Smooth muscle cell (in vitro differentiated cells): Measurements from ENCODE around the gene VWA5A. TPM values are rescaled to one million over a fixed set of nuclear protein-coding genes. Genes with fewer than 3 reads are reported as not detected.

Source experiments
- DNase-seq: peaks from one replicate; lab custom pipeline; 2025; ENCODE audit not compliant: unreplicated experiment; lab: John Stamatoyannopoulos, UW
- H2AFZ ChIP-seq: fragments of 200-600 bp; sonication (generic); 2 replicates; pipeline ENCODE4 v1.6.0; 2016; ENCODE audit warnings: antibody characterized with exemption, low read depth, mild to moderate bottlenecking
- H3F3A ChIP-seq: fragments of 200-600 bp; sonication (generic); 2 replicates; pipeline ENCODE4 v1.6.0; 2017; ENCODE audit warnings: antibody characterized with exemption, low read depth
- H3K27ac ChIP-seq: fragments of 200-600 bp; sonication (generic); 2 replicates; pipeline ENCODE4 v1.5.1; 2016; ENCODE audit warnings: low read depth, mild to moderate bottlenecking
- H3K27me3 ChIP-seq: fragments of 200-600 bp; sonication (generic); 2 replicates; pipeline ENCODE4 v1.6.1; 2016; ENCODE audit warnings: low read depth, mild to moderate bottlenecking
- H3K36me3 ChIP-seq: fragments of 200-600 bp; sonication (generic); 2 replicates; pipeline ENCODE4 v1.5.1; 2016; ENCODE audit warnings: low read depth
- H3K4me1 ChIP-seq: fragments of 200-600 bp; sonication (generic); 2 replicates; pipeline ENCODE4 v1.5.1; 2016; ENCODE audit warnings: low read depth
- H3K4me2 ChIP-seq: fragments of 200-600 bp; sonication (generic); 2 replicates; pipeline ENCODE4 v1.6.0; 2016; ENCODE audit warnings: mild to moderate bottlenecking
- H3K4me3 ChIP-seq: fragments of 200-600 bp; sonication (generic); 2 replicates; pipeline ENCODE4 v1.5.1; 2016; ENCODE audit warnings: mild to moderate bottlenecking
- H3K79me2 ChIP-seq: fragments of 200-600 bp; sonication (generic); 2 replicates; pipeline ENCODE4 v1.6.0; 2016; ENCODE audit warnings: low read depth, mild to moderate bottlenecking
- H3K9ac ChIP-seq: fragments of 200-600 bp; sonication (generic); 2 replicates; pipeline ENCODE4 v1.6.0; 2016; ENCODE audit warnings: low read depth
- H3K9me3 ChIP-seq: fragments of 200-600 bp; sonication (generic); replicated peaks from 2 replicates; pipeline ENCODE4 v1.5.1; 2016; ENCODE audit warnings: low read depth
- H4K20me1 ChIP-seq: fragments of 200-600 bp; sonication (generic); 2 replicates; pipeline ENCODE4 v1.6.0; 2016; ENCODE audit warnings: low read depth
- WGBS: methylation state at CpG from one replicate; pipeline ENCODE4 v1.1.7; 2016; ENCODE audit warnings: low lambda C conversion rate; 5-methylcytosine and 5-hydroxymethylcytosine counted together
- polyA plus RNA-seq: library from polyadenylated mRNA; unstranded; fragments of >200 nt; fragmentation: Nextera tagmentation; extraction: Ambion mirVana; gene quantifications from 2 replicates; pipeline ENCODE4 v1.2.1, GENCODE V29; 2016
- total RNA-seq: library from RNA; depleted of rRNA; stranded (reverse); fragments of >200 nt; gene quantifications from 2 replicates; pipeline ENCODE4 v1.2.3, GENCODE V29; 2014
- TF ChIP-seq, protein P1 (sequence below): fragments of 200-600 bp; sonication (generic); IDR thresholded peaks from 2 replicates; pipeline ENCODE4 v1.5.1; 2017; ENCODE audit warnings: borderline replicate concordance, mild to moderate bottlenecking, antibody characterized with exemption; ENCODE audit not compliant: insufficient read depth, poor library complexity, severe bottlenecking

The VWA5A gene
- total and polyA plus RNA-seq, 2 experiments from 2014 or later = 11.5 to 12.3 TPM

DNA sequence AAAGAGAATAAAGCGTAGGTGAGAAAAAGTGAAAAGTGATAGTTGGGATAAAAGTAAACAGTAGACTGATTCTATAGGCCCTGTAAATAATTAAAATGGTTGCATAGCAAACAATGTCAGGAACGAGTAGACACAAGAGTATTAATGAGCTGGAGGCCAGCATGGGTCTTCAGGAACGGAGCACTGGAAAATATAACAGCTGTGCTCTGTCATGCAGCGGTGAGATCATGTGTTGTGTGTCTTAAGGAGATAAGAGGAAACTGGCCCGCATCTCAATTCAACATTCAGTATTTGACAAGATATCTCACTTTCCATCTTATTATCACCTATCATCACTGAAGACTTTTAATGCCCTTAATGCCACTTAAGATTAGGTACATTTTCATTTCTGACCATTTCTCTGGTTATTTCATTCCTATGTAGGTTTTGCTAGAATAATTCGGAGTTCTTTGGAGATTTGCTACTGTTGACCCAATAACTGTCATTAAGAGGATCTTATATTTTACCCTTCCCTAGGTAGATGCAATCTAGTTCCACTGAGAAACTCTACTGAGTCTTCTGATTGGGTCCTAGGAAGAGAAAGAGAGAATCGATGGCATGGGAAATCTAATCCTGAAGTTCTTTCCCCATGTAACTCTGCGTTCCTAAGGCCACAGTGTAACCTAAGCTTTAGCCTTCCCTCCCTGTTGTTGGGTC lies 35.5 kb upstream of the VWA5A start:
- TF ChIP-seq, protein P1, sequence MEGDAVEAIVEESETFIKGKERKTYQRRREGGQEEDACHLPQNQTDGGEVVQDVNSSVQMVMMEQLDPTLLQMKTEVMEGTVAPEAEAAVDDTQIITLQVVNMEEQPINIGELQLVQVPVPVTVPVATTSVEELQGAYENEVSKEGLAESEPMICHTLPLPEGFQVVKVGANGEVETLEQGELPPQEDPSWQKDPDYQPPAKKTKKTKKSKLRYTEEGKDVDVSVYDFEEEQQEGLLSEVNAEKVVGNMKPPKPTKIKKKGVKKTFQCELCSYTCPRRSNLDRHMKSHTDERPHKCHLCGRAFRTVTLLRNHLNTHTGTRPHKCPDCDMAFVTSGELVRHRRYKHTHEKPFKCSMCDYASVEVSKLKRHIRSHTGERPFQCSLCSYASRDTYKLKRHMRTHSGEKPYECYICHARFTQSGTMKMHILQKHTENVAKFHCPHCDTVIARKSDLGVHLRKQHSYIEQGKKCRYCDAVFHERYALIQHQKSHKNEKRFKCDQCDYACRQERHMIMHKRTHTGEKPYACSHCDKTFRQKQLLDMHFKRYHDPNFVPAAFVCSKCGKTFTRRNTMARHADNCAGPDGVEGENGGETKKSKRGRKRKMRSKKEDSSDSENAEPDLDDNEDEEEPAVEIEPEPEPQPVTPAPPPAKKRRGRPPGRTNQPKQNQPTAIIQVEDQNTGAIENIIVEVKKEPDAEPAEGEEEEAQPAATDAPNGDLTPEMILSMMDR = no peak
- Histone ChIP-seq H3K36me3 (no peaks in the 10 kb centered on the region), H4K20me1 (no peaks in the 10 kb centered on the region), H2AFZ (no peak overlapping the region), H3K27ac (peak overlapping the region; percentile 82), H3K4me1 (no peaks in the 10 kb centered on the region), H3K4me3 (no peak overlapping the region), H3K9me3 (no peaks in the 10 kb centered on the region), H3K79me2 (no peaks in the 10 kb centered on the region), H3K27me3 (no peaks in the 10 kb centered on the region), H3K4me2 (no peak overlapping the region), H3K9ac (peak overlapping the region; percentile 4), H3F3A (no peaks in the 10 kb centered on the region)
- WGBS = 51% methylated on average over 8 of the region's 8 CpGs
- DNase-seq = no peak

DNA sequence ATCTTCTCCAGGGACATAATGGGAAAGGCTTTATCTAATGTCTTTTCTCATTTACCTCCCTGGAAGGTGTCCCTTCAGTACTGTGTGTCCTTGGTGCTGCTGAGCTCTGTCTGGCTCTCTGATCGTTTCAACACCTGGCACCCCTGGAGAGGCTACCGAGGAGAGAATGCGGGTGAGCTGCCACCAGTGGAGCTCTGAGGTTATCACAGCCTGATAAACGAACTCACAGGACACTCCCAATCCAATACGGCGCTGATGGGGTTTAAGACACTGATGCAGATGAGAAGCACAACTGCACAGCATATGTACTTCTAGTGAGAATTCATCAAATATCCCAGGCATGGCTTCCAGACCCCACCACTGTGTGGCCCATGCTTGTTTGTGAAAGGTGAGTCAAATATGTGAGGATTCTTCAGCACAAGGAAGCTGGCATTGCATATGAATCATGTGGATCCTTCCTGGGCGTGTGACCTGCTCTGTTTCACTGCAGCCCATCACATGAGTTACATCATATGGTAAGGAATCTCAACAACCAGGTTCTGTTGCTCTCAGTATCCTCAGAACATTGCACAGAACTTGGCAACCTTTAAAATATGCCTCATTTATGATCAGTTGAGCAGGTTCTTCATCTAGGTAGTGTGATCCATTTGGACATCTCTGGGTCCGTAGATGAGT lies 34.8 kb upstream of the VWA5A start:
- H3K4me1 ChIP-seq = no peaks in the 10 kb centered on the region
- H3K9me3 ChIP-seq = no peaks in the 10 kb centered on the region
- no peaks in the 10 kb centered on the region for H3F3A ChIP-seq
- H2AFZ ChIP-seq = no peak overlapping the region
- TF ChIP-seq, protein P1 = no peak
- H3K27me3 ChIP-seq = no peaks in the 10 kb centered on the region
- no peaks in the 10 kb centered on the region for H3K79me2 ChIP-seq
- H3K36me3 ChIP-seq = no peaks in the 10 kb centered on the region
- H3K9ac ChIP-seq = peak overlapping the region; percentile 4
- no peak for DNase-seq
- H3K4me2 ChIP-seq = no peak overlapping the region
- H3K4me3 ChIP-seq = no peak overlapping the region
- WGBS = 83% methylated on average over 8 of the region's 8 CpGs
- peak overlapping the region; percentile 82 for H3K27ac ChIP-seq
- H4K20me1 ChIP-seq = no peaks in the 10 kb centered on the region

DNA sequence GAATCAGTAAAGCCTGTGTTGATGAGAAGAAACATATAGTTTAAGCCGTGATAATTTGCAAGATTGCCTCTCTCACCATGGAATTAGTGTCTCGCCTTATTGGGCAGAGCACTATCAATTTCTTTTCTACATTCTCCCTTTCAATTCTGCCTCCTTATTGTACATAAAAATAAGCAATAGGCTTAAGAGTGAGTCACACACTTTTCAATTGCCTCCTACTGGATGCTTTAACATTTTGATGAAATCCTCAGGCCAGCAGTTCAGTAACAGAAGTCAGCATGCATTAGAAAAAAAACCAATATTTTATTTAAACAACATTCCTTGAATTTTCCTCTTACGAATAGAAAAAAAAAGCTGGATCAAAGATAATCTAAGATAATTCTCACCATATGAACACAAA lies 33.8 kb upstream of the VWA5A start:
- Histone ChIP-seq H3K4me2 (no peak overlapping the region), H4K20me1 (no peaks in the 10 kb centered on the region), H3K4me3 (no peak overlapping the region), H3F3A (no peaks in the 10 kb centered on the region), H3K9ac (peak overlapping the region; percentile 1), H3K79me2 (no peaks in the 10 kb centered on the region), H3K27ac (peak overlapping the region; percentile 72), H2AFZ (no peak overlapping the region), H3K36me3 (no peaks in the 10 kb centered on the region), H3K4me1 (no peaks in the 10 kb centered on the region), H3K27me3 (no peaks in the 10 kb centered on the region), H3K9me3 (no peaks in the 10 kb centered on the region)
- WGBS = 62% methylated on average over 3 of the region's 3 CpGs
- TF ChIP-seq, protein P1 = no peak
- no peak for DNase-seq
